Adrenal gland (tissue), 12 donors: ENCODE results near the gene GADD45G. TPM values are rescaled to one million over a fixed set of nuclear protein-coding genes. Genes with fewer than 3 reads are reported as not detected.

Experiments used
- DNase-seq, 7 donors: peaks; one replicate each; pipeline ENCODE4 v3.0.0-alpha.2; 2019 to 2020
- H3K27ac ChIP-seq, 5 donors: fragments of 200-600 bp; sonication (generic) in 4 of 5; 1 replicate in 3 of 5; 2 replicates in 2 of 5; pipeline versions ENCODE4 v1.5.1 to v1.8.0; 2016 to 2020; ENCODE audit warnings: mild to moderate bottlenecking in 1 of 5
- H3K27me3 ChIP-seq: fragments of 200-600 bp; 2 replicates; pipeline ENCODE4 v1.8.0; 2021
- H3K36me3 ChIP-seq, 2 donors: fragments of 200-600 bp; replicated peaks in 1 of 2; 1 replicate in 1 of 2; 2 replicates in 1 of 2; pipeline versions ENCODE4 v1.5.1 to v1.8.0; 2018 to 2022
- H3K4me1 ChIP-seq, 2 donors: fragments of 200-600 bp; replicated peaks in 1 of 2; 1 replicate in 1 of 2; 2 replicates in 1 of 2; pipeline versions ENCODE4 v1.5.1 to v1.8.0; 2018 to 2021
- H3K4me3 ChIP-seq, 4 donors: fragments of 200-600 bp; sonication (generic) in 3 of 4; one replicate each; pipeline ENCODE4 v1.5.1; 2016 to 2018
- H3K9me3 ChIP-seq, 3 donors: fragments of 200-600 bp; sonication (generic) in 1 of 3; replicated peaks in 1 of 3; 1 replicate in 2 of 3; 2 replicates in 1 of 3; pipeline versions ENCODE4 v1.5.1 to v1.8.0; 2016 to 2021
- POLR2A ChIP-seq, 2 donors: fragments of 450-650 bp; IDR thresholded peaks; one replicate each; pipeline ENCODE4 v1.6.1; 2017; ENCODE audit warnings: antibody characterized with exemption in 2 of 2, mild to moderate bottlenecking in 2 of 2, moderate library complexity in 1 of 2
- WGBS, 4 donors: extraction: QIAGEN DNeasy Blood & Tissue Kit in 2 of 4; methylation state at CpG; one replicate each; pipeline versions ENCODE4 v1.1.5 to v1.1.7; 2013 to 2017; 5-methylcytosine and 5-hydroxymethylcytosine counted together
- intact Hi-C, 2 donors: fragments of 100-400 bp; cut with DNase I; formaldehyde crosslinking; loops; one replicate each; pipeline versions ENCODE4 v1.14.1 to v1.15.0; 2022 to 2023
- polyA plus RNA-seq, 3 donors: library from polyadenylated mRNA; stranded (reverse); fragments of 200-250 nt in 2 of 3; fragments of 350-450 nt in 1 of 3; fragmentation: Illumina TruSeq in 1 of 3; extraction: RNeasy Lipid Tissue Mini Kit (QIAGEN cat#74804) in 1 of 3; gene quantifications; one replicate each; pipeline ENCODE4 v1.2.3, GENCODE V29; 2013 to 2014
- total RNA-seq, 9 donors: library from RNA; depleted of rRNA in 4 of 9; stranded (reverse); fragments of >200 nt in 4 of 9; fragments of 120-200 nt in 1 of 9; fragmentation: NEBNext Ultra II Directional in 1 of 9; extraction: Animal tissue kit (Norgen Biotek cat#: 25700) in 1 of 9; gene quantifications; one replicate each; pipeline versions ENCODE4 v1.1.0 to v1.2.4, GENCODE V29; 2013 to 2023
- TF ChIP-seq, protein P1 (sequence below), 6 experiments: fragments of 450-650 bp in 4 of 6; fragments of 200-600 bp in 2 of 6; sonication (generic) in 1 of 6; IDR thresholded peaks; 1 replicate in 5 of 6; 2 replicates in 1 of 6; pipeline versions ENCODE4 v1.5.1 to v1.8.0; 2016 to 2021; ENCODE audit warnings: antibody characterized with exemption in 6 of 6, mild to moderate bottlenecking in 2 of 6, moderate library complexity in 1 of 6
- donor health status: healthy with polysubstance abuse.
- donor health status: Bipolar disorder and iron deficiency.
- donor health status: DM: yes; HTN: yes; CAD: no.
- donor health status: DM: no; HTN: no; CAD: no.
- donor health status: DM: no; HTN: no; CAD: no.
- donor health status: DM: yes; HTN: yes; CAD: no.

GADD45G gene
- total and polyA plus RNA-seq, 12 donors: 3.3 to 294 (median 93.3) TPM

DNA sequence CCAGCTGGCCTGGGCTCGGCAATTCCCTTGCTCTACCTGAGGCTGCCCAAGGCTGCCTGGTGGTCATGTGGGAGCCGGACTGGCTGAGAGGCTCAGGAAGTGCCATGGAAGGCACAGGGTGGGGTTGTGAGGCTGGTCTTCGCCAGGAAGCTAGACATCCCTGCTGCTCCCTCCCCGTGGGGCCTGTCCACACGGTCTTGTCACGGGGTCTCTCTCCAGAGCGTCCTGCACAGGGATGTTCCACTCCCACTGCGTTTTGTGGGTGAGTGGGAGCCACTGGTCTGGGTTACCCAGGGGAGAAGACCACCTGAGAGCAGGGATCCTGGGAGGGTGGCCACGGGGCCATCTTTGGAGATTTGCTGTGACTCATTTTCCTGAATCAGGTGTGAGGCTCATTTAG, 11.6 kb downstream of the GADD45G start:
- H3K36me3 ChIP-seq: no peaks in the 10 kb centered on the region
- H3K4me3 ChIP-seq: no peak overlapping the region
- no peaks in the 10 kb centered on the region for H3K9me3 ChIP-seq
- 80 to 94% (median 91%) methylated on average over 4 to 9 of the region's 9 CpGs for WGBS, 4 donors
- no peaks in the 10 kb centered on the region for H3K27me3 ChIP-seq
- H3K4me1 ChIP-seq: no peaks in the 10 kb centered on the region
- intact Hi-C loops: no loop called here
- H3K27ac ChIP-seq: no peak overlapping the region
- TF ChIP-seq POLR2A (IDR thresholded peaks at IDR 0.05): no peak
- TF ChIP-seq, protein P1, sequence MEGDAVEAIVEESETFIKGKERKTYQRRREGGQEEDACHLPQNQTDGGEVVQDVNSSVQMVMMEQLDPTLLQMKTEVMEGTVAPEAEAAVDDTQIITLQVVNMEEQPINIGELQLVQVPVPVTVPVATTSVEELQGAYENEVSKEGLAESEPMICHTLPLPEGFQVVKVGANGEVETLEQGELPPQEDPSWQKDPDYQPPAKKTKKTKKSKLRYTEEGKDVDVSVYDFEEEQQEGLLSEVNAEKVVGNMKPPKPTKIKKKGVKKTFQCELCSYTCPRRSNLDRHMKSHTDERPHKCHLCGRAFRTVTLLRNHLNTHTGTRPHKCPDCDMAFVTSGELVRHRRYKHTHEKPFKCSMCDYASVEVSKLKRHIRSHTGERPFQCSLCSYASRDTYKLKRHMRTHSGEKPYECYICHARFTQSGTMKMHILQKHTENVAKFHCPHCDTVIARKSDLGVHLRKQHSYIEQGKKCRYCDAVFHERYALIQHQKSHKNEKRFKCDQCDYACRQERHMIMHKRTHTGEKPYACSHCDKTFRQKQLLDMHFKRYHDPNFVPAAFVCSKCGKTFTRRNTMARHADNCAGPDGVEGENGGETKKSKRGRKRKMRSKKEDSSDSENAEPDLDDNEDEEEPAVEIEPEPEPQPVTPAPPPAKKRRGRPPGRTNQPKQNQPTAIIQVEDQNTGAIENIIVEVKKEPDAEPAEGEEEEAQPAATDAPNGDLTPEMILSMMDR (IDR thresholded peaks at IDR 0.05): no peak
- DNase-seq: no peak

DNA sequence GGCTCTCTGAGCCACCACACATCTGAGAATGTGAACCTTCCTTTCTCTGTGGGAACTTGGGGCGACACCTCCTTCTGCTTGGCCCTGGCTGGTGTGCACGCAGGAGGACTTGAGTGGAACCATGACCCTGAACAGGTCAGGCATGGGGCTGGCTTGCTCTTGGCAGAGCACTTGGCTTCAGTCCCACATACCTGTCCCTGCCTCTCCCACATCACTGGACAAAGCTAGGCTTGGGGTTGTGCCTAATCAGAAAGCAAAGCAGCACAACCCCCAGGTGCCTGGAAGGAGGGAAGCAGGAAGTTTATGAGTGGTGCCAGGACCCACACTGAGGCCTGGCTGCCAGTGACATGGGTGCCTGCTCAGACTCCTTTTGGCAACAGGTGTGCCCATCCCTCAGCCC, 13.2 kb downstream of the GADD45G start:
- H3K27ac ChIP-seq: no peak overlapping the region
- no peaks in the 10 kb centered on the region for H3K9me3 ChIP-seq
- WGBS, 4 donors: 85 to 93% (median 85%) methylated on average over 2 of the region's 2 CpGs; no CpG with 5 or more reads in 1 of the 4 donors
- H3K36me3 ChIP-seq: no peaks in the 10 kb centered on the region
- H3K4me1 ChIP-seq: peaks cover 0 to under 1% of the 10 kb centered on the region in 2 donors
- intact Hi-C loops: no loop called here
- TF ChIP-seq POLR2A (IDR thresholded peaks at IDR 0.05): no peak
- TF ChIP-seq, protein P1 (IDR thresholded peaks at IDR 0.05): no peak
- DNase-seq: no peak
- no peak overlapping the region for H3K4me3 ChIP-seq
- no peaks in the 10 kb centered on the region for H3K27me3 ChIP-seq

DNA sequence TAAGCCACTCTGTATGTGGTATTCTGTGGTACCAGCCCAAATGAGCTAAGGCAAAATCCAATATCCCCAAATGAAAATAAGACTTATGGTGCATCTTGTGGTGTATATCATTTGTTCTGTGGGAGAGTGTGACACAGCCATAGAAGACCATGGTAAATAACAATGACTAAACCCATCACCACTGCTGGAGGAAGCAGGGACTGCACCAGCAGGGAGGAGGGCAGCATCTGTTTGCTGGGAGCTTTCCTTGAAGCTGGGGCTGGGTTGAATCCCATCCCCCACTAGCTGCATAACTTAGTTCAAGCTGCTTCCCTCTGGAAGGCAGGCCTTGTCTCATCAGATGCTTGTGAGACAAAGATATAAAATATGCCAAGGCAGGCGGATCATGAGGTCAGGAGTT, 14.2 kb downstream of the GADD45G start:
- no peaks in the 10 kb centered on the region for H3K27me3 ChIP-seq
- H3K27ac ChIP-seq: no peak overlapping the region
- intact Hi-C loops: no loop called here
- no peaks in the 10 kb centered on the region for H3K36me3 ChIP-seq
- no peak overlapping the region for H3K4me3 ChIP-seq
- H3K4me1 ChIP-seq: peaks cover 0 to 11% of the 10 kb centered on the region in 2 donors
- no peaks in the 10 kb centered on the region for H3K9me3 ChIP-seq
- DNase-seq: no peak
- 95 to 100% (median 98%) methylated on average over 1 of the region's 1 CpG for WGBS, 4 donors
- TF ChIP-seq, protein P1 (IDR thresholded peaks at IDR 0.05): no peak
- TF ChIP-seq POLR2A (IDR thresholded peaks at IDR 0.05): no peak

DNA sequence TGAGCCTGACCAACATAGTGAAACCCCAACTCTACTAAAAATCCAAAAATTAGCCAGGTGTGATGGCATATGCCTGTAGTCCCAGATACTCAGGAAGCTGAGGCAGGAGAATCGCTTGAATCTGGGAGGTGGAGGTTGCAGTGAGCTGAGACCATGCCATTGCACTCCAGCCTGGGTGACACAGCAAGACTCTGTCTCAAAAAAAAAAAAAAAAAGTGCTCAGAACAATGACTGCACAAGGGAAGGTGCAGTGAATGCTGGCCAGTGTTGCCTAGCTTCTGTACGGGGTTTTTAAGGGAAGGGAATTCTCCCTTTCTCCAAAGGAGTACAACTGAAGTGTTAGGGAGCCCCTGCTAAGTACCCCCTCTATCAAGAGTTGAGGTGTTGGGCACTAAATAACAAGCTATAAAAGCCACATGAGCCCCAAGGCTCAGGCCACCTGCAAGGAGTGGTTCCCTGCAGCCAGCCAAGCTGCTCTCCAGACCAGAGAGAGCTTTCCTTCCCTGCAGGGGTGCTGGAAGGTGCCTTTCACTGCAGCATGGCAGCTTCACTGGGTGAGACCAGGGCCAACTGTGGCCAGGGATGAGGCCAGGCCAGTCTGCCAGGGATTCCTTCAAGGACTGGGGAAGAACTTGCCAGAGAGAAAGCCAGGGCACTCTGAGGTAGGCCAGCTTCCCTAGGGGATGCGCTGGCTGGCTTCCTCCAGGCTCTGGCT, 14.8 kb downstream of the GADD45G start:
- WGBS, 4 donors: 93 to 100% (median 97%) methylated on average over 3 of the region's 3 CpGs
- no peaks in the 10 kb centered on the region for H3K27me3 ChIP-seq
- H3K27ac ChIP-seq: no peak overlapping the region
- intact Hi-C loops: no loop called here
- H3K4me3 ChIP-seq: no peak overlapping the region
- DNase-seq: no peak
- no peak for TF ChIP-seq POLR2A (IDR thresholded peaks at IDR 0.05)
- TF ChIP-seq, protein P1 (IDR thresholded peaks at IDR 0.05): no peak
- peaks cover 0 to 11% of the 10 kb centered on the region in 2 donors for H3K4me1 ChIP-seq
- no peaks in the 10 kb centered on the region for H3K36me3 ChIP-seq
- H3K9me3 ChIP-seq: no peaks in the 10 kb centered on the region
